ENCODE data around the gene LSMEM2. TPM values are rescaled to one million over a fixed set of nuclear protein-coding genes. Genes with fewer than 3 reads are reported as not detected.

The LSMEM2 gene
- total and polyA plus RNA-seq, 2 experiments from 2014 or later, result 0.59 to 0.86 TPM

GRCh38 chr3:50231581-50231980 lies 47.3 kb upstream of the LSMEM2 start (continued):
- TF ChIP-seq ZNF462 (CRISPR knock-in tag; IDR thresholded peaks at IDR 0.05) (no peak), NANOG (IDR thresholded peaks at IDR 0.05; ENCODE audit: borderline replicate concordance) (no peak)

- Mint-ChIP-seq H3K4me1 (peaks cover 28% of the 10 kb centered on the region), H3K27ac (no peak overlapping the region), H3K4me3 (no peak overlapping the region), H3K9me3 (no peaks in the 10 kb centered on the region), H3K27me3 (ENCODE audit: insufficient read depth, low read depth, poor library complexity) (peaks cover 22% of the 10 kb centered on the region), H3K36me3 (ENCODE audit: low read depth) (no peaks in the 10 kb centered on the region)
- Histone ChIP-seq H3K27me3 (ENCODE audit: insufficient read depth) (no peaks in the 10 kb centered on the region), H3K4me2 (no peak overlapping the region), H3K4me1 (ENCODE audit: insufficient read depth) (peaks cover 18% of the 10 kb centered on the region), H3K9me2 (ENCODE audit: insufficient read depth) (no peaks in the 10 kb centered on the region), H3K79me2 (replicated peaks; ENCODE audit: insufficient read depth) (peaks cover 18% of the 10 kb centered on the region), H4K20me1 (replicated peaks; ENCODE audit: insufficient read depth) (peaks cover 9% of the 10 kb centered on the region; the same call in 1 of the 2 replicates), H3F3A (replicated peaks; ENCODE audit: low read depth) (peaks cover 18% of the 10 kb centered on the region; the same call in 1 of the 2 replicates), H3K27ac (ENCODE audit: low read depth) (no peak overlapping the region), H3K4me3 (no peak overlapping the region), H2AFZ (no peak overlapping the region), H3K36me3 (ENCODE audit: insufficient read depth) (no peaks in the 10 kb centered on the region)
- no peak for ATAC-seq
- TF ChIP-seq CTCF (conservative IDR thresholded peaks at IDR 0.05; ENCODE audit: low read depth in 2 of 2), result no peak
- no peak for TF ChIP-seq ZNF331 (CRISPR knock-in tag; IDR thresholded peaks at IDR 0.05; ENCODE audit: low read depth)
- no peak for TF ChIP-seq REST (IDR thresholded peaks at IDR 0.05; ENCODE audit: unreplicated experiment)
- no peak for DNase-seq (ENCODE audit: low spot score)
Observed at GRCh38 chr3:50232303-50232702, 46.6 kb upstream of the LSMEM2 start.

Data from GM23338 (cell line).